Activated CD4-positive, alpha-beta T cell treated with anti-CD3 and anti-CD28 coated beads, Interleukin-2, amount 10 ng/mL, durations not matched to agents 24 days and 14 days (primary cell): ENCODE results near the gene ZNF444. TPM values are rescaled to one million over a fixed set of nuclear protein-coding genes. Genes with fewer than 3 reads are reported as not detected.

Experiments used
- DNase-seq: peaks from one replicate; pipeline ENCODE4 v3.0.0; 2022
- H3K27ac Mint-ChIP-seq: one replicate; pipeline ENCODE4 v1.8.0; 2022; ENCODE audit warnings: mild to moderate bottlenecking, mixed read lengths
- H3K27me3 Mint-ChIP-seq: one replicate; pipeline ENCODE4 v1.8.0; 2022; ENCODE audit warnings: mixed read lengths
- H3K36me3 Mint-ChIP-seq: one replicate; pipeline ENCODE4 v1.8.0; 2022; ENCODE audit warnings: low read depth, mild to moderate bottlenecking, mixed read lengths
- H3K4me1 Mint-ChIP-seq: one replicate; pipeline ENCODE4 v1.8.0; 2021; ENCODE audit warnings: mixed read lengths
- H3K4me3 Mint-ChIP-seq: one replicate; pipeline ENCODE4 v1.8.0; 2022; ENCODE audit warnings: mild to moderate bottlenecking, moderate library complexity, mixed read lengths
- H3K9me3 Mint-ChIP-seq: one replicate; pipeline ENCODE4 v1.8.0; 2021; ENCODE audit warnings: mixed read lengths
- intact Hi-C: fragments of 100-400 bp; cut with micrococcal nuclease; formaldehyde crosslinking; loops from one replicate; pipeline ENCODE4 v1.15.1; 2023
- total RNA-seq: library from RNA; stranded (reverse); gene quantifications from 2 replicates; pipeline ENCODE4 v1.2.3, GENCODE V29; 2022

The ZNF444 gene
- total RNA-seq, 1 donor from 2014 or later: 35.5 TPM

DNA sequence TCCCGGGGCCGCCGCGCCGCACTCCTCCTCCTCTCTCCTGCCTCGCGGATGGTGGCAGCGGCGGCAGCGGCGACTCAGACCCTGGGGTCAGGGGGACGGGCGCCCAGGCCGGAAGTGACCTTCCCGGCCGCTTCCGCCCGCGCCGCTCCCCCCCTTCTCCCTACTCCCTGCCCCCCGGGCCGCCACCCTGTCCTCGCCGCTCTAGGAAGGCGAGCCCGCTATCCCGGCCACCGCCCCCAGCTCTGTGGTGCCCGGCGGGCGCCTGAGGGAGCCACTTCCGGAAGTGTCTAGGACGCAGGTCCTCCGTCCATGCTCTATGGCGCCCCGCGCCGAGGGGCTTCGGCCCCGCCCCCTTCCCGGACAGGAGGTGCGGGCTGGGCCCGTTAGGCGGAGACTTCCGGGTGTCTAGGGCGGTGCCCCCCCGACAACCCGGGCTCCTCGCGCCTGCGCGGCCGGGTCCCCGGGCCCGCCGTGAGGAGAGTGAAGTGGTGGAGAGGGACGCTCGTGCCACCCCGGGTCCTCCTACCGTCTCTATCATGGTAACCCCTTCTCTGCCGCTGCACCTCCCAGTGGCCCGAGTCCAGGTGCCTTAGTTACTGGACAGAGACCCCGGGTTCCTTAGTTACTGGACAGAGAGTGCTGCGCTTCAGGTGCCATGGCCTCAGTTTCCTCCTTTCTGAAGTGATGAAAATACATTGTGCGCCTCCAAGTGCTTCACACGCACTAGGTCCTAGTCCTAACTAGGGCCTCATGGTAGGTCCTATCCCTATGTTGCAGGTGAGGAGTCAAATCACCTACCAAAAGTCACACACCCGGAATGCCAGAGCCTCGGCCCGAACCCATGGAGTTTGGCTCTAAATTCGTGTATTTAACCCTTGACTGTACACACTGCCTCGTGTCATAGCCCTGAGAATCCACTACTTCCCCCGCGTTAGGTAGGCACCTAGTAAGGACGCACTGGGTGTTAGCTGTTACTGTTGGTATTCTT is 19.6 kb upstream of the ZNF444 start, which contains the start of gene ZNF787:
ZNF787 (minus strand) TSS at position 116 of the 988 bp plus-strand sequence. CDS start 18,078 bp downstream, outside the sequence.
- Mint-ChIP-seq H3K27ac (peak within 1 kb of the TSS; percentile 97), H3K9me3 (no peaks in the 10 kb centered on the region), H3K36me3 (peaks cover 10% of the 10 kb centered on the region), H3K4me1 (peaks cover 35% of the 10 kb centered on the region), H3K4me3 (peak within 1 kb of the TSS; percentile 90), H3K27me3 (peaks cover 2% of the 10 kb centered on the region)
- intact Hi-C loops: loop anchor here (1.0 to 10.0 kb wide), 3 partner anchors 20 to 787 kb away; partner anchors contain the start of genes KMT5C, ZNF444 and ZSCAN5A
- peak; percentile 99 for DNase-seq

DNA sequence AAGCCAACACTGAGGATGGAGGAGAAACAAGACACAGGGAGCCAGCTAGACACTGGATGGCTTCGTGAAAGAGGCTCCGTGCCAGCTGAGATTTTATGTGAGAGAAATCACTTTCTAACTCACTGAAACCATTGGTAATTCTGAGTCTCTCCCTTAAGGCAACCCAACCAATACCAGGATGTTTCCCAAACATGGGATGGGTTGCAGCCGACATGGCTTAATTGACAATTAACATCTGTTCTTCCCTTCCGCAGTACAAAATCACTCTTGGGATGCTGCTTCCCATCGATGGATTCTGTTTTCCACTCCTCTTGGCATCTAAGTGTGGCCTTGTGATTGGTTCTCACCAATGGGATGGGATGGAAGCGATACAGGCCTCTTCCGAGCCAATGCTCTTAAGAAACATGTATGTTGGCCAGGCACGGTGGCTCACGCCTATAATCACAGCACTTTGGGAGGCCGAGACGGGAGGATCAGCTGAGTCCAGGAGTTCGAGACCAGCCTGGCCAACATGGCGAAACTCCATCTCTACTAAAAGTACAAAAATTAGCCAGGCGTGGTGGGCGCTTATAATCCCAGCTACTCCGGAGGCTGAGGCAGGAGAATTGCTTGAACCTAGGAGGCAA is 17.7 kb upstream of the ZNF444 start:
- intact Hi-C loops: loop anchor here (10.0 kb wide), 1 partner anchor 789 kb away; the partner anchor contains the start of gene KMT5C
- DNase-seq: no peak
- peaks cover 35% of the 10 kb centered on the region for H3K4me1 Mint-ChIP-seq
- H3K4me3 Mint-ChIP-seq: no peak overlapping the region
- no peak overlapping the region for H3K27ac Mint-ChIP-seq
- peaks cover 2% of the 10 kb centered on the region for H3K27me3 Mint-ChIP-seq
- H3K36me3 Mint-ChIP-seq: peaks cover 7% of the 10 kb centered on the region
- no peaks in the 10 kb centered on the region for H3K9me3 Mint-ChIP-seq

DNA sequence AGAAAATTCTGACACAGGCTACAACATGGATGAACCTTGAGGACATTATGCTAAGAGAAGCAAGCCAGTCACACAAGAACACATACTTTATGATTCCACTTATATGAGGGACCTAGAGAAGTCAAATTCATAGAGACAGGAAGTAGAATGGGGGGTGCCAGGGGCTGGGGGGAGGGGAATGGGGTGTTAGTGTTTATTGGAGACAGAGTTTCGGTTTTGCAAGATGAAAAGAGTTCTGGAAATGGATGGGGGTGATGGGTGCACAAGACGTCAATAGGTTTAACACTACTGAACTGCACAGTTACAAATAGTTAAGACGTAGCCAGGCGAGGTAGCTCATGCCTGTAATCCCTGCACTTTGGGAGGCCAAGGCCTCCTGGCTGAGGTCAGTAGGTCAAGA is 16.5 kb upstream of the ZNF444 start:
- Mint-ChIP-seq H3K4me1 (peaks cover 26% of the 10 kb centered on the region), H3K27me3 (peaks cover 2% of the 10 kb centered on the region), H3K27ac (peak overlapping the region; percentile 74), H3K4me3 (peak overlapping the region; percentile 18), H3K9me3 (no peaks in the 10 kb centered on the region), H3K36me3 (peaks cover 3% of the 10 kb centered on the region)
- peak; percentile 72 for DNase-seq
- intact Hi-C loops: loop anchor here (10.0 kb wide), 1 partner anchor 790 kb away; the partner anchor contains the start of gene KMT5C

DNA sequence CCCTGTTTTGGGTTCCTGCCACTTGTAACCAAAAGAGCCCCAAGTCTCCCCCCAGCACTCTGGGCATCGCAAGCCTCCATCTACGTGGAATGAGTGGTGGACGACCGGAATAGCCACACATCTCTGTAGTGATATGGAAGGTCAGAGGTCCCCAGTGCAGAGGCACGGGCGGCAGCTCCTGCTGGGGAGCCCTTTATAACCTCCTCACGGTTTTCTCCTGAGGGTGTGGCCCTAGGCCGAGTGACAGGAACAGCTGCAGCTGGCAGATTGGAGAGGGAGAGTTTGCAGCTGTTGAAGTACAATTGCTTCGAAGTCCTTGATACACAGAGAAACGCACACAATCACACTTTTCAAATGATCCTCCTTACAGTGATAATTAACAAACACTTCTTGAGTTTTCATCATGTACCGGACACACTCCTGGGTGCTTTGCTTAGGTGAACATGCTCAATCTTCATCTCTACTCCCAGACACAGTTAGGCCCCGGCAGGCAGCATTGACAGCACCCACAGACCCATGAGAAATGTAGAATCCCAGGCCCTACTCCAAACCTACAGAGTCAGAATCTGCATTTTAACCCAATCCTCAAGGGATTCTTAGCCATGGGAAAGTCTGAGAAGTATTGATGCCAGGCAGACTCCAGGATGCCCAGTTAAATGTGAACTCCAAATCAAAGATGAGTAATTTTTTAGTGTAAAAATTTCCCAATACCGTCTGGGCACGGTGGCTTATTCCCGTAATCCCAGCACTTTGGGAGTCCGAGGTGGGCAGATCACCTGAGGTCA is 15.1 kb upstream of the ZNF444 start:
- no peaks in the 10 kb centered on the region for H3K36me3 Mint-ChIP-seq
- H3K4me1 Mint-ChIP-seq: peaks cover 21% of the 10 kb centered on the region
- no peak for DNase-seq
- H3K27ac Mint-ChIP-seq: no peak overlapping the region
- no peaks in the 10 kb centered on the region for H3K9me3 Mint-ChIP-seq
- peaks cover 2% of the 10 kb centered on the region for H3K27me3 Mint-ChIP-seq
- intact Hi-C loops: loop anchor here (10.0 kb wide), 1 partner anchor 791 kb away; the partner anchor contains the start of gene KMT5C
- H3K4me3 Mint-ChIP-seq: no peak overlapping the region

DNA sequence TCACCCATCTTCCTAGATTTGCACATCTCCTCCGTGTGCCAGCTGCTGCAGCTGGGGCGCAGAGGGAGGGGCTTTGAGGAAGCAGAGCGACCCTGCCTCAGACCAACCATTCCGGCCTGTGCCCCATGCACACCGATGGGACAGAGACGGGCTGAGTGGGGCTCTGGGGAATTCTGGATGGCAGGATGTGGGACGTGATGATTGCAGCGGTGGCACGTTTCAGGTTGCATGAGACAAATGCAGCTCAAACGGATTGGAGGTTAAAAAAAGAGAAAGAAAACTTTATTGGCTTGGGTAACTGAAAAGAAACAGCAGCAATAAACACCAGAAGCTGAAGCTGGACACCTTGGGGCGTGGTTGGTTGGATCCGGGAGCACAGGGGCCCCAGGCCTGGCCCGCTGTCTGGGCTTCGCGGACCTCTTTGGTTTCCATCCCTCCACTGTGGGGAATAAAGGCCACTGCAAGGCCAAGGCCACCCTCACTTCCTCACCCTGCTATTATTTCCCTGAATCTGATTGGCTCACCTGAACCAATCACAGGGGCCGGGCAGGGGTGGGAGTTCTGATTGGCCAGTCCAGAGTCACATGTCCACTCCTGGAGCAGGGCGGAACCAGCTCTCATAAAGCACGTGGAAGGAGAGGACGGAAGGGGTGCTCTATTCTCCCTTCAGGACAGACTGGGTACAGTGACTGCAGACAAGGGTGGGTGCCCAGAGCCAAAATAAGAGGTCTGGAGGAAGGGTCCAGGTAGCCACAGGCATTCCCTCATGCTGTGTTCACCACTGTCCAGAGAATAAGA is 13.9 kb upstream of the ZNF444 start:
- DNase-seq: no peak
- no peaks in the 10 kb centered on the region for H3K36me3 Mint-ChIP-seq
- intact Hi-C loops: loop anchor here (10.0 kb wide), 1 partner anchor 792 kb away; the partner anchor contains the start of gene KMT5C
- H3K4me3 Mint-ChIP-seq: no peak overlapping the region
- H3K27ac Mint-ChIP-seq: no peak overlapping the region
- no peaks in the 10 kb centered on the region for H3K27me3 Mint-ChIP-seq
- H3K9me3 Mint-ChIP-seq: no peaks in the 10 kb centered on the region
- peaks cover 14% of the 10 kb centered on the region for H3K4me1 Mint-ChIP-seq

DNA sequence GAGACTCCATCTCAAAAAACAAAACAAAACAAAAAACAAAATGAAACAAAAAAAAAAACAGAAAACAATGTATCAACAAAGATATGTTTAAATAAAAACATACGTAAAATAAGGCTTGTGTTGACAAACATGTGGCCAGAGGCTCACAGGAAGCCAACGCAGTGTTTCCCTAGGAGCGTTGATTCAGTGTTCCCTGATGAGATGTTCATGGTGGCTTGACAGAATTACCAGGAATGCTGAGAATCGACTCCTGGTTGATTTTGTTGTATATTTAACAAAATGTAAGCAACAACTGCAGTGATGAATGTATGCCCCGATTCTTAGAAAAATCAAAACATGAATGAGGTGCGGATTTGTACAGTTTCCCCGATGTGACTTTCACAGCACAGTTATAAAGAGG is 11.1 kb upstream of the ZNF444 start:
- Mint-ChIP-seq H3K4me1 (peaks cover 3% of the 10 kb centered on the region), H3K36me3 (no peaks in the 10 kb centered on the region), H3K4me3 (no peak overlapping the region), H3K27me3 (no peaks in the 10 kb centered on the region), H3K9me3 (no peaks in the 10 kb centered on the region), H3K27ac (no peak overlapping the region)
- intact Hi-C loops: no loop called here
- DNase-seq: no peak

DNA sequence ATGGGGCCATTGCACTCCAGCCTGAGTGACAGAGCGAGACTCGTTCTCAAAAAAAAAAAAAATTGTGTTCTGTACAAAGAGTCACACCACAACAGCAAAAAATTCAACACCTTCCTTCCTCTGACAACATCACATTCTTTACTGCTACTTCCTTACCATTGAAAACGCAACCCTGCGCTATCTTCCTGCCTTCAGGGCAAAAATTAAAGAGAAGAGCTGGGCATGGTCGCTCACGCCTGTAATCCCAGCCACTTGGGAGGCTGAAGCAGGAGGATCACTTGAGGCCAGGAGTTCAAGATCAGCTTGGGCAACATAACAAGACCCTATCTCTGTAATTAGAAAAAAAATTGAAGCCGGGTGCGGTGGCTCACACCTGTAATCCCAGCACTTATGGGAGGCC is 9.4 kb upstream of the ZNF444 start:
- no peak overlapping the region for H3K4me3 Mint-ChIP-seq

DNA sequence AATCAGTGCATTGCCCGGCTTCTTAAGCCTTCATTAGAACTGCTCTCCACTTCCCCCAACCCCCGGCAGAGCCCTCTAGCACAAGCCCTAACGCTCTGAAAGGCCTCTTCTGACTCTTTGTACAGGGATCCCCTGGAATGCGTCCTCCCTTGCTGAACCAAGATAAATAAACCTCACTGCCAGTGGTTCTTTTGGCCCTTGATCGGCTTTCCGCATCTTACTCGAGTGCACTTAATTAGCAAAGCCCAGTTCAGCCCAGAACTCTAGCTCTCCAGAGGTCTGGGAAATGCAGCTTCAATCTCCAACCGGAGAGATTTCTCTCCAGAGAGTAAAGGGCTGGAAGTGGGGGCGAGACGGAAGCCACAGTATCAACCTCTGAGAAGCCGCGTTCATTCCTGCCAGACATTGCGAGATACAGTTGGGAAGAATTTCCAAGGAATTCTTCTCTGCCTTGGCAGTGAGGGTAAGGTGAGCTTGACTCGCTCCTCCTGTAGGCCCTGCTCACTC is 8.7 kb upstream of the ZNF444 start:
- DNase-seq: no peak
- Mint-ChIP-seq H3K36me3 (no peaks in the 10 kb centered on the region), H3K4me1 (no peaks in the 10 kb centered on the region)

More for the DNA sequence above, 9.4 kb upstream of the ZNF444 start:
- H3K36me3 Mint-ChIP-seq: no peaks in the 10 kb centered on the region
- peaks cover 2% of the 10 kb centered on the region for H3K4me1 Mint-ChIP-seq
- no peak overlapping the region for H3K27ac Mint-ChIP-seq
- H3K27me3 Mint-ChIP-seq: no peaks in the 10 kb centered on the region
- no peaks in the 10 kb centered on the region for H3K9me3 Mint-ChIP-seq
- no peak for DNase-seq
- intact Hi-C loops: no loop called here

DNA sequence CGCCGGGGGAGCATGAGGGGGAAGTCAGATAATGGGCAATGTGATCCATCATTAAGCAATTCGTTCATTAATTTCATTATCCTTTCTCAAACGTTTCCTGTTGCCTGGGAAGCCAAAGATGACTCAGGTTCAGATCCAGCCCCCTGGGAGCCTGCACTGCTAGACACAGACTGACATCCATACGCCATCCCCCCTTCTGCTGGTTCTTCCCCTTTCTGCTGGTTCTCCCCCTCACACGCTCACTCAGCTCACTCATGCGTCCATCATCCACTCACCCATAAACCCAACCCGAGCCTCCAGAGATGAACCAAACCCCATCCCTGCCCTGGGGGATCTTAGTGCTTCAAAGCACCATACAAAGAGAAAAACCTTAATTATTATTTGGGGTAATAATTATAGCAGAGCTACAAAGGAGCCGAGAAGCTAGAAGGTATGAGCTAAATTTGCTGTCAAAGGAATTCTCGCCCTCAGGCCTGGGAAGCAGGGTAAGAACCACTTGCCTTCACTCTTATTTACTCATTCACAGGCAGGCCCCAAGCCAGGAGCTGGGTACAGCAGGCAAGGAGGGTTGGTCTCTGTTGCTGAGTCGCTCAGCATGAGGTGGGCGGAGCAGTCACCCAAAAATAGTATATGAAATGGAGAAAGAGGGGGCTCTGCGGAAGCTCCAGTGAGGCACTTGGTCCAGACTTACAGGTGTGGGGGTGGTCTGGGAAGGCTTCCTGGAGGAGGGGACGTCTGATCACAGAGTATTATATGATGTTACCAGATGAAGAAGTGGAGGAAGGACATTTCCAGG is 7.0 kb upstream of the ZNF444 start:
- no peaks in the 10 kb centered on the region for H3K9me3 Mint-ChIP-seq
- no peak overlapping the region for H3K4me3 Mint-ChIP-seq
- intact Hi-C loops: no loop called here
- no peaks in the 10 kb centered on the region for H3K36me3 Mint-ChIP-seq
- peaks cover under 1% of the 10 kb centered on the region for H3K4me1 Mint-ChIP-seq
- DNase-seq: no peak
- H3K27me3 Mint-ChIP-seq: no peaks in the 10 kb centered on the region
- H3K27ac Mint-ChIP-seq: no peak overlapping the region

More for the DNA sequence above, 8.7 kb upstream of the ZNF444 start:
- Mint-ChIP-seq H3K9me3 (no peaks in the 10 kb centered on the region), H3K27ac (no peak overlapping the region), H3K4me3 (no peak overlapping the region), H3K27me3 (no peaks in the 10 kb centered on the region)
- intact Hi-C loops: no loop called here

DNA sequence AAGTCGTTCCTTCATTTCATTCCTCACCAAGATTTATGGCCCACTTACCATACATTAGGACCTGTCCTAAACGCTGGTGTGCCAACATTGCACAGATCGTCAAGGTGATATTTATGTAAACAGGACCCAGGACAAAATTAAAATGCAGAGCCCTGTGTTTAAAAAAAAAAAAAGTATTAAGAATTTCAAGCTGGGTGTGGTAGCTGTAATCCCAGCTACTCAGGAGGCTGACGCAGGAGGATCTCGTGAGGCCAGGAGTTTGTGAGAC is 6.5 kb upstream of the ZNF444 start:
- Mint-ChIP-seq H3K27ac (no peak overlapping the region), H3K36me3 (no peaks in the 10 kb centered on the region), H3K4me3 (no peak overlapping the region), H3K4me1 (peaks cover 3% of the 10 kb centered on the region), H3K27me3 (no peaks in the 10 kb centered on the region), H3K9me3 (no peaks in the 10 kb centered on the region)
- no peak for DNase-seq
- intact Hi-C loops: no loop called here

DNA sequence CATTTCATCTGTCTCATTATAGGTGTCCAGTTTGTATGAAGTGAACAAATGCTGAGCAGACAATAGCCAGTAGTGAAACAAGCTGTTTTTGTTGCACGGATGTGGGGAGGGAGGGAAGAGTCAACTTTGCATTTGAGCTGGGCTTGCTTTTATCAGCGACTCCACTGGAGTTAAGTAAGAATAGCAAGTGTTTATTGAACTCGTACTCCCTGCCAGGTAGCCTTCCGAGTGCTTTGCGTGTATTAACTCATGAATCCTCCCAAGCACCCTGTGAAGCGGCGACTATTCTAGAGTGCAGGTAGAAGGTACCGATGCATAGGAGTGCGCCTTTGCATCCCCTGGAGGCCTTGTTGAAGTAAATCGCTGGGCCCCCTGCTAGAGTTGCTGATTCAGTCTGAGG is 4.7 kb upstream of the ZNF444 start:
- H3K27ac Mint-ChIP-seq: no peak overlapping the region
- intact Hi-C loops: no loop called here
- peaks cover 16% of the 10 kb centered on the region for H3K4me1 Mint-ChIP-seq
- H3K4me3 Mint-ChIP-seq: no peak overlapping the region
- peaks cover 3% of the 10 kb centered on the region for H3K36me3 Mint-ChIP-seq
- no peaks in the 10 kb centered on the region for H3K9me3 Mint-ChIP-seq
- peaks cover 4% of the 10 kb centered on the region for H3K27me3 Mint-ChIP-seq
- no peak for DNase-seq

DNA sequence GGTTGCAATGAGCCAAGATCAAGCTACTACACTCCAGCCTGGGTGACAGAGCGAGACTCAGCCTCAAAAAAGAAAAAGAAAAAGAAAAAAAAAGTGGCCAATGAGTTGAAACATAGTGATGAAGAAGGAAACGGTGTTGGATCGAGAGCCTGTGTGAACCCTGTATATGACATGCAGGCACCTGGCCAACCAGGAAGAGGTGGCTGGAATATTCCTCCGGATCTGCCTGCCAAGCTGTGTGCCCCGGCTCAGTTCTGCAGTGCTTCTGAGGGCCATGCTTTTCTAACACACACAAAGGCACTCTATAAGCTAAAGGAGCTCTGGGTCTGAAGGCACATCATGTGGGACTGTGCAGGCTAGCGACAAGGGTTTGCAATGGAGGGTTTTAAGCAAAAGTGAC is 3.7 kb upstream of the ZNF444 start:
- H3K27me3 Mint-ChIP-seq: peaks cover 4% of the 10 kb centered on the region
- H3K4me1 Mint-ChIP-seq: peaks cover 20% of the 10 kb centered on the region
- intact Hi-C loops: no loop called here
- H3K27ac Mint-ChIP-seq: no peak overlapping the region
- no peaks in the 10 kb centered on the region for H3K9me3 Mint-ChIP-seq
- no peak for DNase-seq
- H3K4me3 Mint-ChIP-seq: no peak overlapping the region
- peaks cover 3% of the 10 kb centered on the region for H3K36me3 Mint-ChIP-seq
